Activated naive CD4-positive, alpha-beta T cell treated with Interleukin-2 at 50 U/mL for 16 hours (primary cell): ENCODE results near the gene TSPAN14.

Experiments
- DNase-seq: peaks from one replicate; pipeline ENCODE4 v3.0.0-alpha.2; 2020

TSPAN14 gene

GRCh38 chr10:80457554-80458262, 3.6 kb downstream of the TSPAN14 start:
- DNase-seq, result no peak

- DNase-seq, result no peak
Observed at GRCh38 chr10:80458263-80458625, 4.1 kb downstream of the TSPAN14 start.

- DNase-seq, result no peak
Observed at GRCh38 chr10:80458638-80459037, 4.5 kb downstream of the TSPAN14 start.

- peak; percentile 66 for DNase-seq
Observed at GRCh38 chr10:80459047-80459865, 5.1 kb downstream of the TSPAN14 start.

- DNase-seq, result no peak
Observed at GRCh38 chr10:80460399-80461207, 6.5 kb downstream of the TSPAN14 start.

GRCh38 chr10:80461208-80462183, 7.4 kb downstream of the TSPAN14 start:
- no peak for DNase-seq

GRCh38 chr10:80462299-80462980, 8.3 kb downstream of the TSPAN14 start:
- no peak for DNase-seq

GRCh38 chr10:80462981-80463741, 9.1 kb downstream of the TSPAN14 start:
- no peak for DNase-seq

GRCh38 chr10:80463868-80464267, 9.8 kb downstream of the TSPAN14 start:
- DNase-seq, result no peak

- no peak for DNase-seq
Observed at GRCh38 chr10:80464557-80465450, 10.7 kb downstream of the TSPAN14 start.

- DNase-seq, result no peak
Observed at GRCh38 chr10:80465451-80465835, 11.3 kb downstream of the TSPAN14 start.

GRCh38 chr10:80465839-80466590, 11.9 kb downstream of the TSPAN14 start:
- peak; percentile 61 for DNase-seq

GRCh38 chr10:80466724-80467326, 12.7 kb downstream of the TSPAN14 start:
- no peak for DNase-seq

GRCh38 chr10:80468002-80468401, 13.9 kb downstream of the TSPAN14 start:
- peak; percentile 59 for DNase-seq

- no peak for DNase-seq
Observed at GRCh38 chr10:80468806-80469421, 14.8 kb downstream of the TSPAN14 start.

GRCh38 chr10:80470266-80470665, 16.2 kb downstream of the TSPAN14 start:
- no peak for DNase-seq

GRCh38 chr10:80471001-80471400, 16.9 kb downstream of the TSPAN14 start:
- peak; percentile 51 for DNase-seq

GRCh38 chr10:80471715-80472233, 17.7 kb downstream of the TSPAN14 start:
- peak; percentile 64 for DNase-seq
